Frontal cortex (tissue), 4 donors: ENCODE data around the gene SBF2. TPM values are rescaled to one million over a fixed set of nuclear protein-coding genes. Genes with fewer than 3 reads are reported as not detected.
A peak's percentile ranks its signal among the peaks of the same experiment; 100 is the strongest.
"Not testable (repeated sequence)": the region's sequence is repeated elsewhere in the genome, so short reads cannot be mapped to it uniquely, and the experiment has no call there.

ENCODE experiments used
- DNase-seq, 2 donors: peaks; one replicate each; pipeline ENCODE4 v3.0.0; 2012; ENCODE audit warnings: low spot score in 2 of 2
- FAIRE-seq: peaks from 2 replicates; lab custom pipeline; 2012; peaks lifted over from hg19 to GRCh38; lab: Jason Lieb, UNC
- total RNA-seq: library from RNA; depleted of rRNA; stranded (reverse); fragments of >200 nt; gene quantifications from one replicate; pipeline ENCODE4 v1.2.3, GENCODE V29; 2014
- donor health status: control.
- donor health status: control.
- donor health status: control.

SBF2 gene
- total RNA-seq, 1 donor from 2014 or later = 104 TPM

GRCh38 chr11:10211470-10211869 lies 82.5 kb downstream of the SBF2 start:
- FAIRE-seq (no peak), DNase-seq (no peak)

- FAIRE-seq (no peak), DNase-seq (no peak)
Measured at GRCh38 chr11:10209326-10209725, 84.7 kb downstream of the SBF2 start.

GRCh38 chr11:10208131-10208575 lies 85.9 kb downstream of the SBF2 start:
- no peak for FAIRE-seq
- DNase-seq = peak; percentile 8 to 24

GRCh38 chr11:10205928-10206327 lies 88.1 kb downstream of the SBF2 start:
- FAIRE-seq (no peak), DNase-seq (no peak)

DNA sequence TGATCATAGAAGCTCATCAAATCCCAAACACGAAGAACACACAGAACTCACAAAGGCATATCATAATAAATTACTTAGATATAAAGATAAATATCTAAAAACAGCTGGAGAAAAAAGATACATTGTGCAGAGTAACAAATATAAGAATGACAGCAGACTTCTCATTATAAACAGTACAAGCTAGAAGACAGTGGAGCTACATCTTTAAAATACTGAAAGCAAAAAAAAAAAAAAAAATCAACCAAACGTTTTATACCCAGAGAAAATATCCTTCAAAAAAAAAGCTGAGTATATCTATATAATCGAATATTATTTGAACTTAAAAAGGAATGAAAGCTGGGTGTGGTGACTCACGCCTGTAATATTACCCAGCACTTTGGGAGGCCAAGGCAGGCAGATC lies 90.0 kb downstream of the SBF2 start:
- DNase-seq (no peak), FAIRE-seq (no peak)

- DNase-seq (no peak), FAIRE-seq (no peak)
Measured at GRCh38 chr11:10201343-10201742, 92.7 kb downstream of the SBF2 start.

- DNase-seq (no peak), FAIRE-seq (no peak)
Measured at GRCh38 chr11:10197091-10197490, 96.9 kb downstream of the SBF2 start.

DNA sequence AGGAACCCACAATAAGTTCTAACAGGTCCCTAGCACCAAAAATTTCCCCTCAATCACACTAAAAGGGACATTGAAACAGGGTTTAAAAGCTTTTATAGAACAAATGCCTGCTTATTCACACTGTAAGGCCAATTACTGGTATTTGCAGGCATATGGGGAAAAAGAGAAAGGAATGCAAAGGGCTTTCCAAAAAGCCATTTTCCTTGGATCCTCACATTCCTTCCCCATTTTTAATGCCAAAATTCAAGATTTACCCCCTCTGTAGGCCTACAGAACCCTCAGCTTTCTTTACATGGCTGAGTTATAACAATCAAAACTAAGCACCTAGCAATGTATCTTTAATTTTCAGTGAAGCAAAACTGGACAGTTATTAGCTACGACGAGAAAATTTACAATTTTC lies 102.0 kb downstream of the SBF2 start:
- FAIRE-seq (no peak), DNase-seq (no peak)

GRCh38 chr11:10181811-10182210 lies 112.2 kb downstream of the SBF2 start:
- FAIRE-seq = peak; percentile 49
- DNase-seq = no peak

GRCh38 chr11:10164621-10165020 lies 129.4 kb downstream of the SBF2 start:
- no peak for FAIRE-seq
- no peak for DNase-seq

DNA sequence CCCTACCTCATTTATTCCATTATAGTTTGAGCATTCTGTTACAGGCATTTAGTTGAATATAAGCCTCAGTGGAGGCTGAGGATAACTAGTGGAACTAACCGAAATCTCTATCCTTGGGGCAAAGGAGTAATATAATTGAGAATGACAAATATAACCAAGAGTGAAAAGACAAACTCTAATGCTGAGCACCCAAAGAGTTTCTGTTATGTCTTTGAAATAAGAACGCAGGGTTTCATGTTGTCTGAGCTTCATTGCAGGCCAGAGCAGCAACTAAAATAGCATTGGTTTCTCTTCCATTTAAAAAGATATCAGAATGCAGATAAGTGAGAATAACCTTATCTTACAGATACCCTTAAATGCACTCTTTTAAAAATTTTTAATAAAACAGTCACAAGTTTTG lies 131.8 kb downstream of the SBF2 start:
- no peak for FAIRE-seq

DNA sequence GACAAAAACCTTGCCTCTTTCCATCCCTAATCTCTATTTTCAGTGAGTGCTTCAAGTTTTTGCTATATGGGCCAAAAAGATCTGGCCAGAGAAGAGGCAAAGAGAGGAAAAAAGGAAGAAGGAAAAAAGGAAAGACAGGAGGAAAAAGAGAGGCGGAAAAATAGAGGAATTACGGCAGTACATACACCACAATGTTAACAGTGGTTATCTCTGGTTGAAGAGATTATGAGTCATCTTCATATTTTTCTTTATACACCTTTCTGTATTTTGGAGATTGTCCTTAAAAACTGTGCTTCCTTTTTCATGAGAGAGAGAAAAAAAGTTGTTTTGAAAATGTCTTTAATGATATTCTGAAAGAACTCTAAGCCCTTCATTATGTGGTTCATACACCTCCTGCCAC lies 133.7 kb downstream of the SBF2 start:
- DNase-seq (no peak), FAIRE-seq (no peak)

More for the DNA sequence above, 131.8 kb downstream of the SBF2 start:
- DNase-seq = no peak

- DNase-seq (no peak), FAIRE-seq (no peak)
Measured at GRCh38 chr11:10158461-10158860, 135.6 kb downstream of the SBF2 start.

DNA sequence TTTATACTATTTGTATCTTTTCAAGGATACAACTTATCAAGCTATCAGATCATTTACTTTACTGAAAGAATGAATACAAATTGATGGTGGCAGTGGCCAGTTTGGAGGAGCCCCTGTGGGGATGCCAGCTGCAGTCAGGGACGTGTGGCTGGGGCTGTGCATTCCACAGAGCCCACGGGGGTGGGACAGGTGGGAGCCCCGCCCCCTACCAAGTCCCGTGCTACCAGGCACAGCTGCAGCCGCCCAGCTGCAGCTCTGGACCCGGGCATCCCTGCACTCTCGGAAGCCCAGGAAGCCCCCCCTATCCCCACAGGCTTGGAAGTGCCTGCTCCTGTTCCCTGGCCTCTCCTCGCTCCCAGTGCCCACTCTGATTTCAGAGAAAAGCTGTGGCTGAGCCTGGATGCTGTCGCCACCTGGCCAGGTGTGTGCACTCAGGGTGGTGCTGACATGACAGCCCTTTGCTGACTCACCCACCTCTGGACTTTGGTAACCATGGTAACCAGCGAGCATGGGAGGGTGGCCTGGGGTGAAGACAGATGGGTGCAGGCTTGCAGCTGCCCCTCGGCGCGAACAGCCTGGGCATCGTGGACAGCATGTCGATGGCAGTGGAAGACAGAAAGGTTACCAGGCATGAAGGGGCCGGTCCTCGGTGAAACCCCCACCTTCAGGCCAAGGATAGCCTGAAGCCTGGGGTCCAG lies 138.1 kb downstream of the SBF2 start:
- no peak for FAIRE-seq
- DNase-seq = no peak

- no peak for FAIRE-seq
- DNase-seq = no peak
Measured at GRCh38 chr11:10150800-10151199, 143.2 kb downstream of the SBF2 start.

GRCh38 chr11:10149553-10149952 lies 144.5 kb downstream of the SBF2 start:
- FAIRE-seq (no peak), DNase-seq (no peak)

DNA sequence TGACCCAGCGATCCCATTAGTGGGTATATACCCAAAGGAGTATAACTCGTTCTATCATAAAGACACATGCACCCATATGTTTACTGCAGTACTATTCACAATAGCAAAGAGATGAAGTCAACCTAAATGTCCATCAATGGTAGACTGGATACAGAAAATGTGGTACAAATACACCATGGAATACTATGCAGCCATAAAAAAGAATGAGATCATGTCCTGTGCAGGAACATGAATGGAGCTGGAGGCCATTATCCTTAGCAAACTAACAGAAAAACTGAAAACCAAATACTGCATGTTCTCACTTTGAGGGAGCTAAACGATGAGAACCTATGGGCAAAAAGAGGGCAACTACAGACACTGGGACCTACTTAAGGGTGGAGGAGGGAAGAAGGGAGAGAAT lies 146.8 kb downstream of the SBF2 start:
- no peak for DNase-seq
- FAIRE-seq = no peak

DNA sequence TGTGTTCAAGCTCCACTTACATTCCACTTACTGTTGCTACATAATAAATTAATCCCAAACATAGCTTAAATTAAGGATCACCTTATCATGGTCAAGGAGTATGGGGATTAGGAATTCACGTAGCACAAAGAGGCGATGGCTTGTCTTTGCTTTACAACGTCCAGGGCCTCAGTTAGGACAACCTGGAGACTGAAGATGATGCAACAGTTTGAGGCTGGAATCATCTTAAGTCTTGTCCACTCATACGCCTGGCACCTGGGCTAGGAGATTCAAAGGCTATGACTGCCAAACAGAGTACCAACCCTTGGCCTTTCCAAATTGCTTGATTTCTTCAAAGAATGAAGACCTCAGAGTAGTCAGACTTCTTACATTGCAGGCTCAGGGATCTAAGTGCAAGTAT lies 149.1 kb downstream of the SBF2 start:
- DNase-seq (no peak), FAIRE-seq (no peak)

DNA sequence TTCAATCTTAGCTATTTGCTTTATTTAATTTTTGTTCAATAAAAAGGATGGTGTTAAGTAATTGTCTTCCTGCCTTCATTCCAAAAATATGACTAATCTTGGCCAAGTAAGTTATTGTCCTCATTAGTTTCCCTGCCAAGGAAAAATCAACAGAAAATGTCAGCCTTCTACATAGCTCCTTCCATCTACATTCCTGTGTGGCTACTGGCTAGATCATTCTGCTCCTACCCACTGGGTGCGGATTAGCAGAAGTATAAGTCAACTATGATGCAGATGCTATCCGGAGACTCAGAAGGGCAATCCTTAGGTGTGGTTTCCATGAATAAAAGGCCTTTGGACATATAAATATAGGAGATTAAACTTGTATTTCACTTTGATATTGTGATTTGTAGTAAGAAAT lies 154.4 kb downstream of the SBF2 start:
- DNase-seq (no peak), FAIRE-seq (no peak)

GRCh38 chr11:10139143-10139542 lies 154.9 kb downstream of the SBF2 start:
- no peak for FAIRE-seq
- DNase-seq = no peak

DNA sequence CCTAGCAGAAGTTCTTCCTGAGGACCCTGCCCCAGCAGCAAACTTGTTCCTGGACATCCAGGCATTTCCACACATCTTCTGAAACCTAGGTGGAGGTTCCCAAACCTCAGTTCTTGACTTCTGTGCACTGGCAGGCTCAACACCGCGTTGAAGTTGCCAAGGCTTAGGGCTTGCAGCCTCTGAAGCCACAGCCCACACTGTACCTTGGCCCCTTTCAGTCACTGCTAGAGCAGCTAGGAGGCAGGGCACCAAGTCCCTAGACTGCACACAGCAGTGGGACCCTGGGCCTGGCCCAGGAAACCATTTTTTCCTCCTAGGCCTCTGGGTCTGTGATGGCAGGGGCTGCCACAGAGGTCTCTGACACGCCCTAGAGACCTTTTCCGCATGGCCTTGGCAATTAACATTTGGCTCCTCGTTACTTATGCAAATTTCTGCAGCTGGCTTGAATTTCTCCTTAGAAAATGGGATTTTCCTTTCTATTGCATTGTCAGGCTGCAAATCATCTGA lies 159.0 kb downstream of the SBF2 start:
- DNase-seq (no peak), FAIRE-seq (no peak)

DNA sequence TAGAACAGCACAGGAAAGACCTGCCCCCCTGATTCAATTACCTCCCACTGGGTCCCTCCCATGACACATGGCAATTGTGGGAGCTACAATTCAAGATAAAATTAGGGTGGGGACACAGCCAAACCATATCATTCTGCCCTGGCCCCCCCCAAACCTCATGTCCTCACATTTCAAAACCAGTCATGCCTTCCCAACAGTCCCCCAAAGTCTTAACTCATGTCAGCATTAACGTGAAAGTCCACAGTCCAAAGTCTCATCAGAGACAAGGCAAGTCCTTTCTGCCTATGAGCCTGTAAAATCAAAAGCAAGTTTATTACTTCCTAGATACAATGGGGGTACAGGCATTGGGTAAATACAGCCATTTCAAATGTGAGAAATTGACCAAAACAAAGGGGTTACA lies 159.8 kb downstream of the SBF2 start:
- not testable (repeated sequence) for FAIRE-seq, DNase-seq
